ENCODE data around the gene SRGAP2C. TPM values are rescaled to one million over a fixed set of nuclear protein-coding genes. Genes with fewer than 3 reads are reported as not detected.
"Not testable (repeated sequence)": the region's sequence is repeated elsewhere in the genome, so short reads cannot be mapped to it uniquely, and the experiment has no call there.

The SRGAP2C gene
- total RNA-seq, 1 donor from 2014 or later = 23.8 TPM

DNA sequence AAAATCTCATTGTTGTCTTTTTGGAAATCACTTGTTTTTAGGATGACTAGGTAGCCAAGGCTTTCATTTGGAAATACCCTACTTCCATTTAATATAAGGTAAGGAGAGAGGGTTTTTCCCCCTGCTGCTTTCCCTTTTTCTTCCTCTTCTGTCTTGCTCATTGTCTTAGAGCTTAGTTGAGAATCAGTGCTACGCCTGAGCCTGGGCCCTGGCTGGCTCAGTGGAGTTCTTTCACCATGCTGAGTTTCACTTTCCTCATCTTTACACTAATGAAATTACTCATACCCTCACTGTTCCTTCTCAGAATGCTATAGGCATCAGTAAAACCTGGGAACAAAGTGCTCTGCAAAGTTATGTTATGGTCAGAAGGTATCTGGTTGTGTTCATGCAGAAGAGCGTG lies 154.8 kb downstream of the SRGAP2C start:
- DNase-seq = not testable (repeated sequence)

DNA sequence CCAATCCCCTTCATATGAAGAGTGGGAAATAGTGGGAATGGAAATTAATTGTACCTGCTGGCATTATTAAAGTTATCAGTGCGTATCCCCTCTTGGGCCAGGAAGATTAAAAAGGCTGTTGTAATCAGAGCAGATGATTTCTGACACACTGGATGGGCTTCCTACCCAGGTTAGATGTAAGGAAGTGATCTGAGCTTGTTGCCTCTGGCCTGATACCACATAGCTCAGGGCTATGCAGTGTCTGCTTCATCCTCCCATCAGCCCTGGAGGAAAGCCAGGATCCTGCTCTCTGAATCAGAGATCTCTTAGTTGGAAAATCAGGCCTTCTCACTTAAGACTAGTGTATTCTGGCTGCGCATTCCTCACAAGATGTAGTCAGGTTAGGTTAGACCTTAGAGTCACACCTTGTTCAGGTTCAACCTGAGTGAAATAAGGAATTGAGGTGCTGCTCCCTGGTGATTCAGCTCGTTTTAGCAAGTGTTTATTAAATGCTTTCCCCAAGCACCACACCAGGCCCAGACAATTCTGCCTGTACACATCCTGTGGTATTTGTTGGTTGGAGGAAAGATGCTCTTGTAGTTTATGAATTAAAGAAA lies 158.6 kb downstream of the SRGAP2C start:
- DNase-seq = peak; percentile 0

DNA sequence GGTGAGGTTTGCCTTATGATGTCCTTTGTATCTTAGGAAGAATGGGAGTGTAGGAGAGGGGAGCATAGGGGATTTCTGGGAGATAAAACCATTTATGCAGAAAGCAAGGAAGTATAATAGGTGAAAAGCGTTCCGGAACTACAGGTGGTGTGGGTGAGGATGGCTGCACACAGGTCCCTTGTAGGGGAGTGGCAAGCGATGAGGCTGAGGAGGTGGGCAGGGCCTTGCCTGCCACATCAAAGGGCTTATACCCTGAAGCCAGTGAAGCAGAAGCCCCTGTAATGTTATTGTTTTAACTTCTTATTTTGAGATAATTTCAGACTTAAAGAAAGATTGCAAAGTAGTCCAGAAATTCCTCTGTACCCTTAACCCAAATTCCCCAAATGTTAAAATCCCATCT lies 159.6 kb downstream of the SRGAP2C start:
- not testable (repeated sequence) for DNase-seq

DNA sequence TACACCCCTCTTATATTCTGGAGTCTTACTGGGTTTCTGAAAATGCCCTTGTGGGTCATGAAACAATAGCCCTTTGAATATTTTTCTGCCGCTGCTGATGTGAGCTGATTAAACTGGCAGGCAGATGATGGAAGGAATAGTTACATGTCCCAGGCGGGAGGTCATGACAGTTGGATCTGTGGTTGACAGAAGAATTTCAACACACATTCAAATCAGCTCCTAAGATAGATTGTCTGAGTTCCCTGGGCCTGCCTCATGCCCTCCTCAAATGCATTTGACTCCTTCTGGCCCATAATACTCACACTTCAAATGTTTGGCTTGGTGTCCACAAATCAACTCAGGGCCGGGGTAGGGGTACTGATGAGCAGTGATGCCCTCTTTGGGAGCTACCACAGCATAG lies 161.9 kb downstream of the SRGAP2C start:
- not testable (repeated sequence) for DNase-seq

DNA sequence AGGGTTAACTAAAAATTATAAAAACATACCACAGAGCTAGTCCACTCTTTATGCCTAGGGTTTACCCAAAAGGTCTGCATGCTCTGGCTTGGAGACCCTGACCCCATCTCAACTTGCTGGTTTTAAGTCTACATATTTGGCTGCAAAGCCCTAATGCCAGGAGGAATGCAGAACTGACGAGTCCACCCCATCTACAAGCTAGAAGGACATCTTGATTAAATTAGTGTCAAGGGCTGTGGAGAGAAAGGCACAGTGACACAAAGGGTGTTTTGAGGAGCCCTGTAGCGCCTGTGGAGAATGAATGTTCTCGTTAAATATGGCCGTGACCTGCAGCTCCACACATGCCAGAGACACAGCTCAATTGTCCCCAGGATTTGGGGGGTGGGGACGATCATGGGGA lies 162.7 kb downstream of the SRGAP2C start:
- not testable (repeated sequence) for DNase-seq

DNA sequence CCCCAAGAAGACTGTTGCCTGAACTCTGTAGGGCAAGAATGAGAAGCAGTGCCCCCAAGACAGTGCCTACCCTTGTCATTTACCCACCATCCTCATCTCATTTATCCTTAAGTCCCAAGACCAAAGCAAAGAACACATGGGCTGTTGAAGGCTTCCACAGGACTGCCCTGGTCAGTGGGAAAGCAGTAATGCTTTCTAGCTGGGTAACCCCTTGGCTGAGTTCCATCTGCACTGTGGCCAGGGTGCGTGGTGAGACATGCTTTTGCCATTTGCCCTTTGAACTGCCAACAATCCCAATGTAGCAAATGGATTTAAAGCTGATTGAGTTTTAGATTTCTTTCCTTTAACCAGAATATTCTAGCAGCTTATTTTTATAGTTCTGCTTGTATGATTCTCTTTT lies 163.3 kb downstream of the SRGAP2C start:
- not testable (repeated sequence) for DNase-seq

DNA sequence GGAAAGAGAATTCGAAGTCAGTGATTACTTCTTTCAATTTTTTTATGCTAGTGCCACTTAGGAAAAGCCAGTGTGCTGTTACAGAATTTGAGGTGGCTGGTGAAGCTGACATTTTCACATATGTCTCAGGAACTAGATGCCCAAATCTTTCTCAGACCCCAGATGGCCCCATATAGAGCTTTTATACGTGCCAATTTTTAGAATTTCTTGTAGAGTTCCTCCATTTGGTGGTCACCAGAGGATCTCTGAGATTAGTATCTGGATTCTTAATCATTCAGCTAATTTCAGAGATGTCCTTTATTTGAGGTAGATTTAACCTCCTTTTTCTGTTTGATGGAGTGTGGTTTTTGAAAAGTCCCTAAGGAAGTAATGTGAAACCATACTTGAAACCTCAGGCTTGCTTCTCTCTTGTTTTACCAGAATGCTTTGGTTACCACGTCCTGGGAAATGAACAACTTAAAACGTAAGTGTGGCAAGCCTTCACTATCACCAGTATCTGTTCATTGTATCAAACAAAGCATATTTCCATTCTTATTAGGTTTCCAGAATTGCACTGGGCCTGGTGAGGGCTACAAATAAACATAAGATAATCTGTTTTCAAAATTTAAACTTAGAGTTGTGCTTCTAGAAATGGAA lies 164.7 kb downstream of the SRGAP2C start:
- DNase-seq = not testable (repeated sequence)

DNA sequence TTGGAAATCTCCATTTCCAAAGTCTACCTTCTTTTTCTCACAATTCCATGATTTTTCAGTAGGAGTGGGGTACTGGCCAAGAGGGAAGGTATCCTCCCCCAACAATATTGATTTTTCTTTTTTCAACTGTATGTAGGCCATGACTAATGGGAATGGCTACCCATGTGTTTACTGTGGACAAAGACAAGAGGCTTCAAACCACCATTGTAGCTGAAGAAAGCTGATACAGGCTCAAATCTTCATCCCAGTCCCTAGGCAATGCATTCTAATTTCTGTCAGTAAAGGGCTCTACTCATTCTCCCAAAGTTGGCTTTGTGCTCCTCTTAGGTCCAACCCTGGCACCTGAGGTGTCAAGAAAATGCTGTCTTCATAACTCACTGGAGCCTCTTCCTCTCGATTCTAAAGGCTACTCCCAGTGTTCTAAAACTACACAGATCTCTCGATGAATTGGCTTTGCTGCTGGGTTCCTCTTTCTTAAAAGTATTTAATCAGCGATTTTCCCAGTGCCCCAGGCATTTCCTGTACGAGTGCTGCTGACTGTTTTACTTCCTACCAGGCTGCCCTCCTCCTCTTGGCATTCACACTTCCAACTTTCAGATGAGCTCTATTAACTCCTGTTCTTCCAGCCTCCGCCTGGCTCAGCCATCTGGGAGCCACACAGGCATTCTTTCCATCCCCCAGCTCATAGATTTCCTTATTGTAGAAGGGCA lies 171.1 kb downstream of the SRGAP2C start:
- not testable (repeated sequence) for DNase-seq

DNA sequence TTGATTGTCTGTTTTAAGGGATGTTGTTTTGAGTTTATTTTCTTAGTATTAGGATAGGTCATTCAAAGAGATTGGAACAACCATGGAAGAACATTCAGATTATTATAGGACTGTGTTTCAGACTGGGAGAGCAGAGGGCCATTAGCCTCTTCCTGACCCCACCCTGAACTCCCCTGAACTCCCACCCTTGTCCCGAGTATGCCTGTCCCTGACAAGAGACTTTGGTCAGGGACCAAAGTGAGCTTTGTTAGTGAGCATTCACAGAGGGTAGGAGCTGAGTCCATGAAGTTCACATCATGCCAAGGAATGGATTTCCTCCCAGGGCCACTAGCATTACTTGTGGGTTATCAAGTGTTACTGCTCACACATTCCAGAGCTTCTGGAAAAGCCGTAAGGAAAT lies 172.0 kb downstream of the SRGAP2C start:
- DNase-seq = not testable (repeated sequence)

DNA sequence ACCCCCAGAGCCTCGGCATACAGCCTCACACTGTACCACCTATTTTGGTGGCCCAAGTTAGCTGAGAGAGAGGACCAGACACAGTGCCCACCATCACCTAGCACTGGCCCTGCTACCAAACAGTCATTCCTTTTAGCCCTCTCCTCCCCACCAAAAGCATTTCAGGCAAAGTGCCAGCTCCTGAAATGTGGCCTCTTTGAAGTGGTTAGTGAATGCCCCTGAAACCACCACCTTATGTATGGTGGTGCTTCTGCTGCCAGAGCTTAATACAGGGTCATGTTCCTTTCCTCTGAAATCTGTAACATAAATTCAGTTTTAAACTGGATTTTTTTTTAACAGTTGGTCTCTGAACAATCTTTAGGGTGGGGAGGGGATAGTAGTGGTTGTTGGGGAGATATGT lies 175.8 kb downstream of the SRGAP2C start:
- not testable (repeated sequence) for DNase-seq

DNA sequence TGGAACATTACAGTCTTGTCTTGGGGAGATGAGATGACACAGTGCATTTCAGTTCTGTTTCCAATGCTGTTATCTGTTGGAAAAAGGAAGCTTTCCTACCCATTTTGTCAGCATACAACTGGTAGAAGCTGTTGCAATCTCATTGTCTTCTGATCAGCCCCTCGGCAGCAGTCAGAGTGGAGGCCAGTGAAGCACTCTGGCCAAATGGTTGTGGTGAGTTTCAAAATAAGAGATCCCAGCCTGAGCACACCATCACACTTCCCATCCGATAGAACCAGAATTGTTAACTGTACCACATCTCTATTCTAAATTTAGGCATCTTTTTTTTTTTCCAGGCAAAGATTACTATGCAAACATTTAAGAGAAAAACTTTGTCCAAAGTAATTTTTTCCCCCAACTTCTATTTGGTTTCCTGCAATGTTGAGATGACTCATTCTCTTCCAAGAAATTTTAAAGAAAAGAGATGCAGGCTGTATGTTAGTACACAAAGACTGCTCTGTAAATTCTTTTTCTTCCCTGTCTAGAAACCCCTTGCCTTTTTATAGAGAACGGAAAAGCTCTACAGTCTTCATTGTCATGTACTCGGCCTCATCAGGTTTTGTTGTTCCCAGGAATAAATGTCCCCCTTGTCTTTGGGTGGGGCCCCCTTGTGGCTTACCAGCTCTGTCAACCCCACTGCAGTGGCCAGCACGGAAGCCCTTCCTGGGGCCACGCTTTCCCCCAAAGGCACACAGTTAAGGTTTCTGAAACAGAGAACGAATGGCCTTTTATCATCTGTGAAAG lies 176.9 kb downstream of the SRGAP2C start:
- DNase-seq = not testable (repeated sequence)

DNA sequence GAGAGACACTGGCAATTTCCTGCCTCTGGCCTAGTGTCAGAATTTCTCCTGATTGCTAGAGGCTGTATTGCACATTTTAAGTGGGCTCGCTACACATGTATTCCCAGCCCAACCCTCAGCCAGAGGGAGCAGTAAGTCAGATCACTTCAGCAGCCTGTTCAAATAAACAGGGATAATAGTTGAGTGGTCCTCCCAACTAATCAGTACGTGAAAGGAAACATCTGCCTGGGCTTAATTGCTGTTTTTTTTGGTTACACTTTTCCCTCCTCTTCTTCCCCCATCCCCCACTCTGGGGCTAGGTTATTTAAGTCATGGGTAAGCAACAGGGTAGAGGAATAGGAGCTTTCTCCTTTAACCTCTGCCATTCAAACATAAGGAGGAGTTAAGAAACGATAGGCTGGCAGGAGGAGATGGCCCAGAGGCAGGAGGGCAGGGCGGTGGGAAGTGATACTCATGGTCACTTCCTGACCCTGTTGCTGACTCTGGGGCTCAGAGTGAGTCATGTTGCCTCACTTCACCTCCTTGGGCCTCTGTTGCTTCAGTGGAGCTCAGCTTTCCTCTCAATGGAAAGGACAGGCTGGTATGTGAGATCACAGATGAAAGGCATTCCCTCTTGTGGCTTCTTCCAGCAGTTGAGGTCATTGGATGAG lies 177.6 kb downstream of the SRGAP2C start:
- DNase-seq = not testable (repeated sequence)

DNA sequence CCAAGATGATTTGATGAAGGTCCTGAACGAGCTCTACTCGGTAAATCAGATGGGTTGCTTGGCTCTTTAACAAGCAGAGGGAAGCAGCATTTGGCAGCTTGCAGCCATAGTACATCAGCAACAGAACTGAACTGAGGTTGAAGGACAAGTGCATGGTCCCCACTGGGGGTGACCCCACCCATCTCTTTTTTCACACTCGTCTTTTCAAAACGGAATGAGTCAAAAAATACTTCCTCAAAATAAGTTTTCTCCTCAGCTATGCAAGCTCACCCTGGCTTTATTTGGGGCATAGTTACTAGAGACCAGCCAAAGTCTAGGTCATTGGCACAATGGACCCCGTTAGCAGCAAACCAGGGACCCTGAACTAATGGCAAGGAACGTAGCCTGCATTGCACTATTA lies 180.5 kb downstream of the SRGAP2C start:
- DNase-seq = not testable (repeated sequence)

DNA sequence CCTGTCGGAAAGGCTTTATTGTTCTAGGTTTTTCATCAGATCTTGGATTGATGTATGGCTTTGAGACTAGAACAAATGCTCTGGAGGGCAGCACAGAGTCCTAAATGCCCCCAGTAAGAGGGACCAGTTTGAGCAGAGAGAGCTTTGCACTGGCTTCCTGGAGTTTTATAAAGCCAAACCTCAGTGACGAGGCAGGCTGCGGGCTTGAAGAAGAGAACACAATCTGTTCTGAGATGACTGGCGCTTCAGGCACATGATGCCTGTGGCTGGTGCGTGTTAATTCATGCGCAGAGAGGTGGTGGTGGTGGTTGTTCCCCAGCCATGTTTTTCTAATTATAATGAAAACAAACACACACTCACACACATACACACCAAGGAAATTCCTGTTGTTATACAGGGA lies 180.9 kb downstream of the SRGAP2C start:
- DNase-seq = not testable (repeated sequence)

DNA sequence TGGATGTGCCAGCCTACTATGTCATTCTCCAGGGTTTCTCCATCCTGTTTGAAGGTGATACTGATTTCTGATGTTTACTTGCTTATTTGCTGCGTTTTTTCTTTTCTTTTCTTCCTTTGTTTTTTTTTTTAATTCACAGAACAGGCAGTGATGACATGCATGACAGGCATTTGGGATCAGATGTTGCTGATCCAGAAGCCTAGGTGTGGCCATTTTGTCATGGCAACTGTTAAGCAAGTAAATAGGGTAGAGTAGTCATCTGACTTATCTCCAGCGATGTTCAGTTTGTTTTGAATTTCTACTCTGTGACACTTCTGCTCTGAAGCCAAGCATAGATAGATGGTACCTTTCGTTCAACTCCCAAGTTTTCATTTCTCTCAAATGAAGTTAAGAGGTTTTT lies 181.4 kb downstream of the SRGAP2C start:
- DNase-seq = not testable (repeated sequence)

DNA sequence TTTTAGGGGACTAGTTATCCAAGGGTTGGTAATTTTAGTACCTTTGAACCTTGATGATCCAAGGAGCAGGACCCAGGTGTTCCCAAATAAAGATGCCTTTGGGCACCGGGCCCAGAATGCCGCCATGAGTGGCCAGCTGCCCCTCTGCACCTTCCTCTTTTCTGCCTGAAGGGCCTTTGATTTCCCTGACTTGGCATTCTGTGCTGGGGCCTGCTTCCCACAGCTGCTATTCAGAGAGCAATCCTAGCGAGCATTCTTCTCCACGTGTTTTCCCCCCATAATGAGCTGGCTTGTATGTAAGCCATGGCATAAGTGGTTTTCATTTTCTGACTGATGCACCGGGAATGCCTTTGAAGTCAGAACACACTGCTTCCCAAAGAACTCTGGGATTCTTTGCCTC lies 184.1 kb downstream of the SRGAP2C start:
- not testable (repeated sequence) for DNase-seq

DNA sequence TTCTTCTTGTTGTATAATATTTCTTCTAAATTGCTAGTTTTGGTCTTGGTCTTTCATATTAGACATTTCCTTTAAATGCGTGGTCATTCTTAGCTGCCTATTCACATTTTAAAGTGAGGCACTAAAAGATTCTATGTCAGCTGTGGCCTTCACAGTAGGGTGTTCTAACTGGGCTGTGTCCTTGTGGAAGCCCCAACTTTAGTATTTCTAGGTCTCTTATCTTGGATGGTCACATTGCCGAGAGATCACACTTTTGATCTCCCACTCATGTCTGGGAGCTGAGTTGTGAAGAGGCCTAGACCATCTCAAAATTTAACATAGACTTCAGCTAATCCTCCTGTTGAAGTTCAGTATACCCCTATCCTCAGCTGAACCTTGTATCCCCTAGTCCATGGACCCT lies 185.2 kb downstream of the SRGAP2C start:
- not testable (repeated sequence) for DNase-seq

DNA sequence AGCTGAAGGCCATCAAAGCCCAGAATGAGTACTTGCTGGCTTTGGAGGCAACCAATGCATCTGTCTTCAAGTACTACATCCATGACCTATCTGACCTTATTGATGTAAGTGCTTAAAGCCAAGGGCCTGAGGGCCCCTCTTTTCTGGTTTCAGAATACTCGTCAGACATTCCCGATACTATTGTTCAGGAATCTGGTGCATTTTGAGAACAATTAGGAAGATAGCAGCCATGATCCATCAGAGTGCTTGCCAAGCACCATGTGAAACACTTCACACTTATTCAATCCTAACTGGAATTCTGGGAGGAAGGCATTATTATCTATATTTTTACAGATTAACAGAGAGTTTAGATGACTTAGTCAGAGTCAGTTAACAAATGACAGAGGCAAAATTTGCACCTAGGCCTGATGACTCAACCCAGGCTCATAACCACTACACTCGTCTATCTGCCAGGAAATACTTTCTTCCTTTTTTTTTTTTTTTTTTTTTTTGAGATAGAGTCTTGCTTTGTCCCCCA lies 190.1 kb downstream of the SRGAP2C start:
- peak; percentile 3 for DNase-seq

DNA sequence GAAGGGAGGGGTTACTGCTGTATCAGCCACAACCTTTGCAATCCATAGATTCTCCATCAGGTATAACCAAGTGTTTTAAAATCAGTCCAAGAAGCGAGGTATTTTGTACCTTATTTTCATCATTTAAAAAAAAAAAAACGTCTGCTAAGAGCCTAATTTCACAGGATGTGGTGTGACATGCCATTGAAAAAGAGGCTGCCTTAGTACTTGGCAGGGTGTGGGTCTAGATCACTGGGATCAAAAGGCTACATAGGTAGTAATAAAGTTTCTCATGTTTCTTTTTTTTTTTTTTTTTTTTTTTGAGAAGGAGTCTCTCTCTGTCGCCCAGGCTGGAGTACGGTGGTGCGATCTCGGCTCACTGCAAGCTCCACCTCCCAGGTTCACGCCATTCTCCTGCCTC lies 192.2 kb downstream of the SRGAP2C start:
- not testable (repeated sequence) for DNase-seq

DNA sequence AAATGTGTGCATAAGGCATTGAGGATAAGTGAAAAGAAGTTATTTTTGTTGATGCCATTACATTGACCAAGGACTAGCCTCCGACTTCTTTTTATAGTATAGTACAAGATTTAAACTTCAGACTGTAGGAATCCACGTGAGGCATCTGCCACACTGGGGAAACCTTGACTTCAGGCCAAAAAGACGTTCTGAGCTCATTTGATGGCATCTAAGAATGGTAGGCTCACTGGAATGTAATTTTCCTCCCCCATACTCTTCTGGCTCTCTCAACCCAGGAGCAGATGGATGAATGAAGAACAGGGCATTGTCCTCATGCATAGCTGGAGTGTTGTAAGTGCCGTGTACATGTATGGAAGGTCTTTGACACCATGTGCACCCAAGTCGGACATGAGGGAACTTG lies 194.0 kb downstream of the SRGAP2C start:
- DNase-seq = not testable (repeated sequence)

DNA sequence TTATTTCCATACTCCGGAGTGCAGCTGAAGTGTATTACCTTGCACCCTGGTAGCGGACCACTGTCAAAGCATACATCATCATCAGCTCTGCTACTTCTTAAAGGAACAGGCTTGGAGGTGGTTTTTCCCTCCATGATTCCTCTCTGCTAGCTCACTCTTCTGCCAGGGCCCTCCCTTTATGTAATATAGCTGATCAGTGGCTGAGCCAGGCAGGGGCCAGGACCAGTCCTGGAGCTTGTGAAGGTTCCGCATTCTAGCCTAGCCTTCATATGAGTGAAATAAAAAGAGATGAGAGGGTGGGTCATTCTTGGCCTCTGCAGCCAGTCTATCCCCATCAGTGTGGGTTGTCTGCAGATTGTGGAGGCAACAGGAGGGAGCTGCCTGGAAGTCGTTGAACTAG lies 200.0 kb downstream of the SRGAP2C start:
- not testable (repeated sequence) for DNase-seq

DNA sequence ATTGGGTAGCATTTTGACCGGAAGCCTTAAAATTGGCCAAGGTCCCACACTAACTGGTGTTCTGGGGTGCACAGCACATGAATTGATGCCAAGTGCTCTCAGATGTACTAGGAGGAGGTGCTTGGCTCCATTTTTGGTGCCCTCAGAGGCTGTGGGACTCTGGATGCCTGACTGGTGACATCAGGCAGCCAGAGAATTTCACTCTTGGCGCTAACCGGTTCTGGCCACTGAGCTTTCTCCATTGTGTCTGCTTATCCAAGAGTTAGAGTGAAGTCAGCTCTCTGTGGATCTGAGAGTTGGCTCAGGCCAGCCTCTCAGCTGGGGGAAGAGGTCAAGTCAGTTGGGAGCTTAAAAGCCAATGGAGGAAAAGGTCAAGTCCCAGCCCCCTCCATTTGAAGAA lies 200.4 kb downstream of the SRGAP2C start:
- not testable (repeated sequence) for DNase-seq
